Natural killer cell treated with Interleukin-12 subunit alpha and Interleukin-12 subunit beta and Interleukin-15 and Interleukin-18, amount 100 ng/mL, for 72 hours (primary cell): ENCODE measurements around the gene CYTH4. TPM values are rescaled to one million over a fixed set of nuclear protein-coding genes. Genes with fewer than 3 reads are reported as not detected.

Source experiments
- ATAC-seq, 2 donors: fragments of 150-1000 bp; cut with Tn5 transposase in 1 of 2; sonication (Bioruptor Pico), chemical (Tn5 transposase) in 1 of 2; 2 replicates each; pipeline ENCODE4 v1.10.0; 2021
- DNase-seq: peaks from one replicate; pipeline ENCODE4 v3.0.0; 2022; ENCODE audit warnings: low spot score
- H3K27ac Mint-ChIP-seq, 2 donors: 1 replicate in 1 of 2; 2 replicates in 1 of 2; pipeline ENCODE4 v1.8.0; 2022; ENCODE audit warnings: mixed read lengths in 2 of 2, mild to moderate bottlenecking in 1 of 2, moderate library complexity in 1 of 2
- H3K27me3 Mint-ChIP-seq, 2 donors: 1 replicate in 1 of 2; 2 replicates in 1 of 2; pipeline ENCODE4 v1.8.0; 2022; ENCODE audit warnings: mixed read lengths in 2 of 2
- H3K36me3 Mint-ChIP-seq: one replicate; pipeline ENCODE4 v1.8.0; 2022; ENCODE audit warnings: mixed read lengths
- H3K4me1 Mint-ChIP-seq, 2 donors: 1 replicate in 1 of 2; 2 replicates in 1 of 2; pipeline ENCODE4 v1.8.0; 2022; ENCODE audit warnings: low read depth in 2 of 2, mixed read lengths in 2 of 2, mild to moderate bottlenecking in 1 of 2
- H3K4me3 Mint-ChIP-seq: one replicate; pipeline ENCODE4 v1.8.0; 2022; ENCODE audit warnings: mixed read lengths
- H3K9me3 Mint-ChIP-seq: 2 replicates; pipeline ENCODE4 v1.8.0; 2022; ENCODE audit warnings: mixed read lengths
- total RNA-seq, 2 donors: library from RNA; stranded (reverse); gene quantifications; one replicate each; pipeline ENCODE4 v1.2.3, GENCODE V29; 2022

Gene CYTH4
- total RNA-seq, 2 donors from 2014 or later: 36.0 to 41.1 TPM

GRCh38 chr22:37269936-37270678 lies 12.2 kb upstream of the CYTH4 start:
- H3K4me3 Mint-ChIP-seq: no peak overlapping the region
- no peak for DNase-seq
- peaks cover 45 to 65% of the 10 kb centered on the region in 2 donors for H3K4me1 Mint-ChIP-seq
- H3K9me3 Mint-ChIP-seq: no peaks in the 10 kb centered on the region
- no peaks in the 10 kb centered on the region for H3K27me3 Mint-ChIP-seq
- H3K27ac Mint-ChIP-seq: peak overlapping the region; percentile 9 to 35
- no peaks in the 10 kb centered on the region for H3K36me3 Mint-ChIP-seq
- no peak for ATAC-seq

- Mint-ChIP-seq H3K27ac (peak overlapping the region; percentile 9 to 35), H3K9me3 (no peaks in the 10 kb centered on the region), H3K36me3 (no peaks in the 10 kb centered on the region), H3K27me3 (no peaks in the 10 kb centered on the region), H3K4me1 (peaks cover 54 to 70% of the 10 kb centered on the region in 2 donors), H3K4me3 (no peak overlapping the region)
- no peak for ATAC-seq
- DNase-seq: no peak
Observed at GRCh38 chr22:37270928-37271650, 11.2 kb upstream of the CYTH4 start.

DNA sequence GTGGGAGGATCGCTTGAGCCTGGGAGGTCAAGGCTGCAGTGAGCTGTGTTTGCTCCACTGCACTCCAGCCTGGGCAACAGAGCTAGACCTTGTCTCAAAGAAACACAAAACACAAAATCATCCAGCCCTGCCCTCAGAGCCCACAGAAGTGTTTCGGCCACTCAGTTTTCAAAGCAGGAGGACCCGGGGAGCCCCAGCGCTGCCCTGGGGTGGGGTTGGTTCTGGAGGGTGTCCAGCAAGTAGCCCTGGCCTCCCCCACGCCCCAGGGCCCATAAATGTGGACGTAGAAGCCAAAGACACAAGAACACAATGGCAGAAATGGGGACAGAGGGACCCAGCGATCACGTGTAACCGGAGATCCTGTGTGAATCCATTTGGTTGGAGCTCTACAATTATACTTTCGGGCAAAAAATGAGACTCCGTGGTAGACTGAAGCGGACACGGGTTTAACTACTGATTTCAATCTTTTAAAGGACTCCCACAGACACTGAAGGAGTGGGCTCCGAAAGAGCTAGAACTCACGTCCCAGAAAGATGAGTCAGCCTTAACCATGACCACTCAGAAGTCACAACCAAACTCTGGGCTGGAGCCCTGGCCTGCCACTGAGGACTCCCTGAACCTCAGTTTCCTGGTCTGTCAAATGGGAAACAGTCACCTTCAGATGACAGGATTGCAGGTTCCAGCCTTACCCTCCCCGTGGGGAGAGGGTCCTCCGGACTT lies 9.0 kb upstream of the CYTH4 start:
- peak; percentile 86 to 90 for ATAC-seq
- no peaks in the 10 kb centered on the region for H3K9me3 Mint-ChIP-seq
- H3K4me1 Mint-ChIP-seq: peaks cover 46 to 56% of the 10 kb centered on the region in 2 donors
- H3K4me3 Mint-ChIP-seq: peak overlapping the region; percentile 34
- H3K36me3 Mint-ChIP-seq: no peaks in the 10 kb centered on the region
- no peaks in the 10 kb centered on the region for H3K27me3 Mint-ChIP-seq
- DNase-seq: peak; percentile 59
- H3K27ac Mint-ChIP-seq: peak overlapping the region; percentile 68 to 86

DNA sequence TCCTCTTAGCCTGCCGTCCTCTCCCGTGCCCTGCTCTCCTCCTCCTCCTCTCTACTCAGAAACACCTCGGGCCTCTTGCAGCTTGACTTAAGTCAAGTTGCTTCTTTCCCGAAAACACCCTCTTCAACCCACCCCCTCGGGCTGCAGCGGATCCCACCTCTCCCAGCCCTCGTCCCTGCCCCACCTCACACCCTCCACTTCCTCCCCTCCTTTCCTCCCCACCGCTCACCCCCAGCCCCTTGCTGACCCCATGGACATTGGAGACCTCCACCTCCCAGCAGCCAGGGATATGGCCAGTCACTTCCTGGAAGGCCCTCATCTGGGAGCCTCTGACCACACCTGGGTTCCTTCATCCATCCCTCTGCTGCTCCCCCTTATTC lies 8.5 kb upstream of the CYTH4 start:
- ATAC-seq: peak in 1 of 2 donors; percentile 2
- DNase-seq: peak; percentile 26
- Mint-ChIP-seq H3K27me3 (no peaks in the 10 kb centered on the region), H3K9me3 (no peaks in the 10 kb centered on the region), H3K4me1 (peaks cover 51 to 61% of the 10 kb centered on the region in 2 donors), H3K27ac (peak overlapping the region; percentile 68 to 86), H3K36me3 (no peaks in the 10 kb centered on the region), H3K4me3 (peak overlapping the region; percentile 34)

- ATAC-seq (peak in 1 of 2 donors; percentile 54), DNase-seq (peak; percentile 45)
- H3K36me3 Mint-ChIP-seq: no peaks in the 10 kb centered on the region
- peak overlapping the region; percentile 58 for H3K4me3 Mint-ChIP-seq
- no peaks in the 10 kb centered on the region for H3K9me3 Mint-ChIP-seq
- no peaks in the 10 kb centered on the region for H3K27me3 Mint-ChIP-seq
- peak overlapping the region; percentile 54 to 75 for H3K27ac Mint-ChIP-seq
- peaks cover 55 to 66% of the 10 kb centered on the region in 2 donors for H3K4me1 Mint-ChIP-seq
Observed at GRCh38 chr22:37274380-37274862, 7.9 kb upstream of the CYTH4 start.

- peak overlapping the region; percentile 54 to 75 for H3K27ac Mint-ChIP-seq
- peaks cover 59 to 66% of the 10 kb centered on the region in 2 donors for H3K4me1 Mint-ChIP-seq
- H3K36me3 Mint-ChIP-seq: no peaks in the 10 kb centered on the region
- H3K27me3 Mint-ChIP-seq: no peaks in the 10 kb centered on the region
- ATAC-seq: no peak
- no peaks in the 10 kb centered on the region for H3K9me3 Mint-ChIP-seq
- no peak for DNase-seq
- H3K4me3 Mint-ChIP-seq: peak overlapping the region; percentile 58
Observed at GRCh38 chr22:37275134-37275533, 7.2 kb upstream of the CYTH4 start.

- Mint-ChIP-seq H3K36me3 (no peaks in the 10 kb centered on the region), H3K27me3 (no peaks in the 10 kb centered on the region), H3K9me3 (no peaks in the 10 kb centered on the region), H3K4me1 (peaks cover 61 to 63% of the 10 kb centered on the region in 2 donors), H3K4me3 (peak overlapping the region; percentile 50), H3K27ac (peak overlapping the region; percentile 54 to 75)
- peak; percentile 26 for DNase-seq
- ATAC-seq: no peak
Observed at GRCh38 chr22:37275622-37276021, 6.7 kb upstream of the CYTH4 start.

DNA sequence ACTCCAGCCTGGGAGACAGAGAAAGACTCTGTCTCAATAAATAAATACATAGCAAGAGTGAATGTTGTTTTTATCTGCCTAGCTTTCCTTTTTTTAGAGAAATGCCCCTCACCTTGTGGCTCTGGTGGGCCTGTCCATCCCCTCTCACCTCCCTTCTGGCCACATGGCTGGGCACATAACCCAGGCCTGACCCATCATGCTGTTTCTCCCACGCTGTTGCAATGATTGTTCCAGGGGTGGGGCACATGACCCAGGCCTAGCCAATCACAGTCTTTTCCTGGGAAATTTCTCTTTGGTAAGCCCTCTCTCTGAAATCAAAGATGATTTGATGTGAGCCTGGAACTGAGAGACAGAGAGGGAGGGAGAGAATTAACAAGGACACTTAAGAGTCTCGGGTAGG lies 5.5 kb upstream of the CYTH4 start:
- Mint-ChIP-seq H3K27ac (peak overlapping the region; percentile 54 to 75), H3K9me3 (no peaks in the 10 kb centered on the region), H3K4me3 (no peak overlapping the region), H3K4me1 (peaks cover 63 to 66% of the 10 kb centered on the region in 2 donors), H3K36me3 (no peaks in the 10 kb centered on the region), H3K27me3 (no peaks in the 10 kb centered on the region)
- peak; percentile 15 for DNase-seq
- ATAC-seq: no peak

DNA sequence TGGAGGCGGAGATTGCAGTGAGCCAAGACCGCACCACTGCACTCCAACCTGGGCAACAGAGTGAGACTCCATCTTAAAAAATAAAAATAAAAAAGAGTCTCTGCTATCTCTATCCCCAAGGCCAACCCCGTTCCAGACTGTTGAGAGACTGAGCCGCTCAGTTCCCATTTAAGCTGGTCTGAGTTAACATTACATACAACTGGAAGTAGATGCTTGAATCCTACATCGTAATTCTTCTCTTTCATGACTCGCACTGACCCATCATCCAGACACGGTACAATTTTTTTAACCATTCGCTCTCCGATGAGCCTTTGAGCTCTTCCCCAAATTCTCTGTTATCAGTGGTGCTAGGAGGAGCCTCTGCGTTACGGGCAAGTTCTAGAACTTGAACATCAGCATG lies 4.9 kb upstream of the CYTH4 start:
- H3K27me3 Mint-ChIP-seq: no peaks in the 10 kb centered on the region
- DNase-seq (no peak), ATAC-seq (no peak)
- H3K4me1 Mint-ChIP-seq: peaks cover 68 to 72% of the 10 kb centered on the region in 2 donors
- no peaks in the 10 kb centered on the region for H3K9me3 Mint-ChIP-seq
- H3K27ac Mint-ChIP-seq: peak overlapping the region; percentile 79 to 87
- H3K4me3 Mint-ChIP-seq: no peak overlapping the region
- no peaks in the 10 kb centered on the region for H3K36me3 Mint-ChIP-seq

DNA sequence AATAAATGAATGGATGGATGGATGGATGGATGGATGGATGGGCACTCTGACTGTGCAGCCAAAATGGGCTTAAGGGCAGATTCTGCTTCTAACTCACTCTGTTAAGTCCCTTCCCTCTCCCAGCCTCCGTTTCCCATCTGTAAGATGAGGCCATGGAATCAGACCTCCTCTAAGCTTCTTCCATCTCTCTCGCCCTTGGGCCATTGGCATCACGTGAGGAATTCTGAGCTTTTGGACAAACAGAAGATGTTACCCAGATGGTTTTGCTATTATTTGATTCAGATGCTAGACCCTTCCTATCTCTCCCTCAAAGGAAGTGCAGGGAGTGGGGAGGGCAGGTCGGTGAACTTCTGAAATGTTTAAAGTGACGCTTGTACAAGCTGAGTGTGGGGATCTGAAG lies 4.0 kb upstream of the CYTH4 start:
- no peaks in the 10 kb centered on the region for H3K36me3 Mint-ChIP-seq
- DNase-seq: no peak
- no peaks in the 10 kb centered on the region for H3K27me3 Mint-ChIP-seq
- H3K9me3 Mint-ChIP-seq: no peaks in the 10 kb centered on the region
- H3K4me1 Mint-ChIP-seq: peaks cover 77% of the 10 kb centered on the region in 2 donors
- peak overlapping the region; percentile 69 for H3K4me3 Mint-ChIP-seq
- ATAC-seq: no peak
- peak overlapping the region; percentile 79 to 87 for H3K27ac Mint-ChIP-seq

DNA sequence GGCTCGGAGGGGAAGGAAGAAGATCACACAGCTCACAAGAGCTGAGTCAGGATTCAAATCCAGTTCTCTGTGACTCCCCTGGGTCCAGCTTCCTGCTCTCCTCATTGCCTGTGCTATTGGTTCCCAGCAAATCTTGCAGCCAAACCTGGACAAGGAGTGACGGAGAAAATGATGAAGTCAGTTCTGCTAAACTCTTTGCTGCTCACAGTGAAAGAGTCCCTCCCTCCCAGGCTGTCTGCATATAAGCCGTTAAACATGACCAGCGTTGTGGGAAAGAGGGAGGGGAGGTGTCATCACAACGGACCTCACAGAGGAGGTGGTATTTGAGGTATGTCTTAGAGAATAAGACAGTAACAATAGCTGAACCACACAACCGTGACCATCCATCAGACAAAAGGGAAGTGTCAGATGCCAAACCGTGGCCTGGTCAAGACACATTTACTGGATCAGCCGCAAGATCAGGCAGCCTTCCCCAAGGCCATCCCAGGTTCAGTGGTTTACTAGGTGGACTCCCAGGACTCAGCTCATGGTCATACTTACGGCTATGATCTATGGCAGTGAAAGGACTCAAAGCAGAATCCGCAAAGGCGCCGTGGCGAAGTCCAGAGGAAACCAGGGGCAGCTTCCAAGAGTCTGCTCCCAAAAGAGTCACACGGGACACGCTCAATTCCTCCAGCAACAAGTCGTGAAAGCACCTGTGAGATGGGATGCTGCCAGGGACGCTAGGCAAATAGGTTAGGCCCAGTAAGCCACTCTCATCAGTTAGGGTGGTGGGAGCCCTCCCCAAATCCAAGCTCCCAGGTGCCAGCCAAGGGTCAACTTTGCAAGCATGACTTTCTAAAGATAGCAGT lies 2.8 kb upstream of the CYTH4 start:
- peak overlapping the region; percentile 69 for H3K4me3 Mint-ChIP-seq
- H3K36me3 Mint-ChIP-seq: no peaks in the 10 kb centered on the region
- H3K9me3 Mint-ChIP-seq: no peaks in the 10 kb centered on the region
- peaks cover 75 to 76% of the 10 kb centered on the region in 2 donors for H3K4me1 Mint-ChIP-seq
- H3K27me3 Mint-ChIP-seq: no peaks in the 10 kb centered on the region
- peak overlapping the region; percentile 79 to 87 for H3K27ac Mint-ChIP-seq
- DNase-seq: no peak
- ATAC-seq: peak; percentile 65 to 71

- DNase-seq: no peak
- no peaks in the 10 kb centered on the region for H3K9me3 Mint-ChIP-seq
- H3K27me3 Mint-ChIP-seq: no peaks in the 10 kb centered on the region
- ATAC-seq: no peak
- H3K27ac Mint-ChIP-seq: peak overlapping the region; percentile 98 to 99
- no peaks in the 10 kb centered on the region for H3K36me3 Mint-ChIP-seq
- peaks cover 73 to 75% of the 10 kb centered on the region in 2 donors for H3K4me1 Mint-ChIP-seq
- H3K4me3 Mint-ChIP-seq: no peak overlapping the region
Observed at GRCh38 chr22:37280718-37281117, 1.6 kb upstream of the CYTH4 start.

DNA sequence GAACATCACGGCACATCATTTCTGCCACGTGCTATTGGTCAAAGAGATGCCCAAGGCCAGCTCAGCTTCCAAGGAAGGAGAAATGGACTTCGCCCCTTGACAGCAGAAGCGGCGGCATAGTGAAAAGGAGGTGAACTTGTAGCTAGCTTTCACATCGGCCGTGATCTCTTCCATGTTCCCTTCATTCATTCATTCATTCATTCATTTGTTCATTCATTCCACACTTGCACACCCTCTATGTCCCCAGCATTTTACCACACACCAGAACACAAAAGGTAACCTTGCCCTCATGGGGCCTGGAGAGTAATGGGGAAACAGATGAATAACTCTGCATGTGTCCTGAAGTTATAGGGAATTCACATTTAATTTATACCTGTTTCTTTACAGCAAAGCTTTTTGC lies 1.1 kb upstream of the CYTH4 start:
- no peak overlapping the region for H3K4me3 Mint-ChIP-seq

More for the DNA sequence above, 1.1 kb upstream of the CYTH4 start:
- H3K27me3 Mint-ChIP-seq: no peaks in the 10 kb centered on the region
- ATAC-seq (no peak), DNase-seq (no peak)
- H3K4me1 Mint-ChIP-seq: peaks cover 73 to 75% of the 10 kb centered on the region in 2 donors
- H3K36me3 Mint-ChIP-seq: no peaks in the 10 kb centered on the region
- H3K27ac Mint-ChIP-seq: peak overlapping the region; percentile 98 to 99
- H3K9me3 Mint-ChIP-seq: no peaks in the 10 kb centered on the region
